GM18870 (cell line): ENCODE measurements around the gene MED8.

ENCODE experiments used
- ATAC-seq: cut with Tn5 transposase; IDR thresholded peaks from one replicate; pipeline ENCODE4 v1.9.1; 2021; ENCODE audit warnings: moderate library complexity; ENCODE audit not compliant: unreplicated experiment

MED8 gene, protein sequence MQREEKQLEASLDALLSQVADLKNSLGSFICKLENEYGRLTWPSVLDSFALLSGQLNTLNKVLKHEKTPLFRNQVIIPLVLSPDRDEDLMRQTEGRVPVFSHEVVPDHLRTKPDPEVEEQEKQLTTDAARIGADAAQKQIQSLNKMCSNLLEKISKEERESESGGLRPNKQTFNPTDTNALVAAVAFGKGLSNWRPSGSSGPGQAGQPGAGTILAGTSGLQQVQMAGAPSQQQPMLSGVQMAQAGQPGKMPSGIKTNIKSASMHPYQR

DNA sequence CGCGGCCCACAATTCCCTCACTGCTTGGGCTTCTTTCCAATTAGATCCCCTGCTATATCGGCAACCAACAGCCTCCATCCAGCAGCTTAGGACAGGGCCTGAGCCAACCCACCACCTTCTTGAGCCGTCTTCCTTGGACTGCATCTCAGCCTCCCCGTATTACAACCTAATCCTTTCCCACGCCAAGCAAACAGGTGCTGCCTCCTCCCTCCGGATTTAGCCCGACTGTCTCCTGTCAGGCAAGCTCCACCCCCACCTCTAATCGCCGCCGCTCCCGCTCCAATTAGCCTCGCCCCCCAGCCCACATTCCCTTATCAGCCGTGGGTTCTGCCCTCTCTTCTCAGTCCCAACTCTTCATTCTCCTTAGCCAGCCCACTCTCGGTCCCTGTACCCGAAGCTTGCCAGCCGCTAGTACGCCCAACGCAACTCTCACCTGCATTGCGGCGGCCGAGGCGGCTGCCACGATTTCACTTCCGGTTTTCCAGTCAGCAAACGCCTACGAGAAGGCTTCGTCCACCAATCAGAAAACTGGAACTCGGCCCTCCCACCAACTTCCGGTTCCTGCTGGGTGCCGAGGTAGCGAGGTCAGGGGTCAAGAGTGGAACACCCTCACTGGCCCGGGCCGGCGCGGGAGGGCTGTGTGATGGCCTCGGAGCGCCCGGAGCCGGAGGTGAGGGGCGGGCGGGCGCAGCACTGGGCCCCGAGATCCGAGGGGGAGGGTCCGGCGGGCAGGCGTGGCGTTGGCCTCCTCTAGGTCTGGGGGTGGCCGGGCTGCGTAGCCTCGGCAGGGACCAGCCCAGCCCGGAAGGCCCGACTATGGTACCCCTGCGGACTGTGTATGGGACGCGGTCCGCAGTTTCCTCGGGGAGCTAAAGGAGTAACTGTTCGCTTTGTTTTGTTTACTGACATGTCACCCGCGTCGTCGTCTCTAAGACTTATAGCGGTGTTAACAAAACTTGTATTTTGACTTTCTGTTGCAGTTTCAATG is at the start of gene MED8, which contains the start of gene SZT2:
Gene MED8 (minus strand): TSS at position 475 of the 988 bp plus-strand sequence. CDS start 36 bp downstream, at position 439.
Gene SZT2 (plus strand): TSS at position 574 of the 988 bp plus-strand sequence. CDS start 70 bp downstream, at position 644.
- peak; percentile 72 for ATAC-seq

DNA sequence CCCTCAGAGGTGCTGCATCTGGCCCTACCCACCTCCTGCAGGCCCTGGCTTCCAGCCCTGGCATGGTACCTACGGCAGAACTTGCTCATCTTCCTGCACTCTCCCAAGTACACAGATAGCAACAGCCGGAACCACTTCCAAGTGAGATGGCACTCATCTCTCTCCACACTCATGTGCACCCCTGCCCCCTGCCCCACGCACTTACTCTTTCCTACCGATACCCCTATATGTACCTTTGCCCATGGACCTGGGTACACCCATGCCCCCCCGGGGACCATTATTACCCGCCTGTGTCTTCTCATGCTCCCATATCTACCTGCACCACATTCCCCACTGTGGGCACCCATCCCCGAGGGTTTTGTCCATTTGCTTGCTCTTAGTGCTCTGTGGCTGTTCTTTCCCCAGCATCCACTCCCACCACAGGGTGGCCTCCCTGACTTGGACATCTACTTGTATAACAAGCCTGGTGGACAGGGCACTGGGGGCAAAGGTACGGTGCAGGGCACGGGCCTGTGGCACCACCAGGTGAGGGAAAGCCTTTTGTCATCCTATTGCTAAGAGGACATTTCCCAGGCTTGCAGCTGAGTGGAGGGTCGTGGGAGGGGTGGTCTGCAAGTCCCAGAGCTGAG is 49.5 kb upstream of the MED8 start:
- ATAC-seq: no peak

GRCh38 chr1:43438576-43438952 is 49.0 kb upstream of the MED8 start:
- ATAC-seq: no peak

DNA sequence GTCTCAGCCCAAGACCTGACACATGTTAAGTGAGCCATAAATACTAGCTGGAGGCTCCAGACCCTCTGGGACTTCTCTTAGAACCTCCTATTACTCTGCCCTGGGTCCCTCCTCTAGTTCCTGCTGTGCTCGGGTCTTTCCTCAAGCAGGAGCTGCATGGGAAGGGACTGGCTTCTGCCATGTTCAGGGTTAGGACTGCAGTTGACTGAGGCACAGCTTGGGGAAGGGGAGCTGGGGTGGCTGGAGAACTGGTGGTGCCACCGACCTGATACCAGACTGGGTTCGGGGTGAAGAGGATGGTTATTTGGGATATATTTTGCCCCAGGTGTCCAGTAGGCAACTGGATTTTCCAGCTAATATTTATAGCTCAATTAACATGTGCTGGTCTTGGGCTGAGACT is 48.4 kb upstream of the MED8 start:
- ATAC-seq: no peak

- no peak for ATAC-seq
These were observed 47.7 kb upstream of the MED8 start for GRCh38 chr1:43437031-43437973.

DNA sequence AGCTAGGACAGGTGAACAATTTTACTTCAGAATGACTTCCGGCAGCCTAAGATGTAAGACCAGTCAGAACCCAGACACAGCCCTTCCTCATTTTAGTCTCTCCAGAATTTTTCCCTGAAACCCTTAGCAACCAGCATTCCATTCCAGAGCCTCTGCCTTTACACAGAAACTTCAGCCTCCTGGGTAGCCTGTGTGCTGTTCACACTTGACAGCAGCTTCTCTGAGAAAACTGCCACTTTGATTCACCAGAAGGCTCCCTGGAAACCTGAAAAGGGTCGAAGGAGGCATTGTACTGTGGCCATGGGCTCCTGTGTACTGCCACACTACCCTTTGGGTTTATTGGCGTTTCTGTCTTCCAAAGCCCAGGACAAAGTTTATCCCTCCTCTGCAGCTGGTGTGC is 46.8 kb upstream of the MED8 start:
- ATAC-seq: no peak

DNA sequence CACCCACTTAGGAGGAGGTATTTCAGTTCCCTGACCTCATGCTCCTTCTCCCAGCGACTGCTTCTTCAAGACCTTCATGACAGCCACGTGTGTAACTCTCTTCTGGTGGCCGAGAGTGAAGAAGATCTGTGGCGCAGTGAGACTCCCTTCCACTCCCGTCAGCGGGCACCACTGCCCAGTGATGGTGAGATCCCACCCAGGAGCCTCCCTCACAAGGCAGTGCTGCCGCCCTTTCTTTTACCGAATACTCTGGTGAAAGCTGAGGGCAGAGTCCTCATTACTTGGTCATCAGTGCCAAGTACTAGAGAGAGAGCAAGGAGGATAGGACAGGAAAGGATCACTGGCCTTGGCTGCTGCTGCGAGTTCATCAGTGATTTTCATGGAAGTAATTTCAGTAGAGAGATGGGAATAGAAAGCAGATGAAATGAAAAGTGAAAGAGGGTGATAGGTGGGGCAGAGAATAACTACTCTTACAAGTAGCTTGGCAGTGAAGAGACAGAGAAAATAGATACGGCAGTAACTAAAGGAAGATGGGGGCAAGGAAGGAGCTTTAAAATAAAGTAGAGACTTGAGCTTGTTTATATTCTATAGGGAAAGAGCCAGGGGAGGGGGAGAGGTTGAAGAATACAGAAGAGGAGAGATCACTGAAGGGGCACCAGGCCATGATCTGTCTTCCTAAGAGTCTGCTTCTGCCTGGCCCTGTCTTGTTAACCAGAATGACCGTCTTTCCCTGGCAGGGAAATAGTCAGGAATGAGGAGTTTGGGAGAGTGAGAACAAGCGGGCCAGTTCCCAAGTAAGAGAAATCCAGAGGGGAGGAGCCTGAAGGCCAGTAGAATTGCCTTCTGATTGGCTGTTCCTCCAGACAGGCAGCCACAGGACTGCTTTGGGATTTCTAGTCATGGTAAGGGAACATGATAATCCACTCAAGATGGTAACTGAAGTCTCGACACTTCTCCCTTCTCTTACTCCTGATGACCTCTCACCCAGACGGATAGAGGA is 45.8 kb upstream of the MED8 start:
- ATAC-seq: no peak

- ATAC-seq: no peak
These were observed 44.7 kb upstream of the MED8 start for GRCh38 chr1:43434256-43434655.

- no peak for ATAC-seq
These were observed 43.3 kb upstream of the MED8 start for GRCh38 chr1:43432907-43433306.

DNA sequence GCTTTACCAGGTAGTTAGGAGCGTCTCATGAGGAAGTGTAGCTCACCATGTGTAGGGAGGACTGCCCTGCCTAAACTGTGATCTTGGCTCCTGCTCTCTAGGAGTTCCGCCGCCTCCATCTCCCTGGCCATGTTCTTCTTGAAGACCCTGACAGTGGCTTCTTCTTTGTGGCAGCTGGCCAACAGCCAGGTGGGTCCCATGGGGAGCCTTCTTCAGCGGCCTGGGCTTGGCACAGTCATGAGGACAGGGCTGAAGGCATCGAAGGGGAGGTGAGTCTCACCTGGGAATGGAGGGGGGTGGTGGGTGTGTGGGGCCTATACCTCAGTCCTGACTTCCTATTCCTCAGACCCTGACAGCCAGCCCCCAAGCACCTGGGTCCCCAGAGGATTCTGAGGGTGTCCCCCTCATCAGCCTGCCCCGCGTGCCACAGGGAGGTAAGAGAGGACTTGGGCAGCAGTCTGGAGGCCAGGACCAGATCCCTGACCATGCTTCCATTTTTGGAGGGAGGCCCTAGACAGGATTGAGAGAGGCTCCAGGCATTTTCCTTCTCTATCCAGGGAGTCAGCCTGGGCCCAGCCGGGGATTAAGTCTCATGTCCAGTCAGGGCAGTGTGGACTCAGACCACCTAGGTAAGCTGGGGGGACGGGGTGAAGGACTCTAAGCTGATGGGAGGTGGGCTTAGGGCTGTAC is 42.7 kb upstream of the MED8 start:
- no peak for ATAC-seq

DNA sequence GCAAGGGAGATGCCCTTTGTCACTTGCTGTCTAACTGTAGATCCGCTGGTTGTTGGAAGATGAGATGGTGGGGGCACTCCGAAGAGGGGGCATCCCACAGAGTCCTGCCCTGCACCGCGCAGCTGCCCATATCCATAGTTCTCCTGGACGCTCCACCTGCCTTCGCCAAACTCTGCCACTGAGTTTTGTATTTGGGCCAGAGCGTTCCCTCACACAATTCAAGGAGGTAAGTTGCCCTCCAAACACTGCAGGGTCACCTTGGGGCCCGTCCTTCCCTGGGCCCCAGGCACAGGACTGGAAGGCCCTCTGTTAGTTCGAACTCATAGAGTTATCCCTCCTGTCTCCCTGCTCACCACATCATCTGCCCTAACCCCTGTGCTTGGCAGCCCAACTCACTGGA is 42.1 kb upstream of the MED8 start:
- ATAC-seq: no peak

GRCh38 chr1:43430831-43431230 is 41.2 kb upstream of the MED8 start:
- no peak for ATAC-seq

GRCh38 chr1:43427941-43428340 is 38.3 kb upstream of the MED8 start:
- no peak for ATAC-seq

DNA sequence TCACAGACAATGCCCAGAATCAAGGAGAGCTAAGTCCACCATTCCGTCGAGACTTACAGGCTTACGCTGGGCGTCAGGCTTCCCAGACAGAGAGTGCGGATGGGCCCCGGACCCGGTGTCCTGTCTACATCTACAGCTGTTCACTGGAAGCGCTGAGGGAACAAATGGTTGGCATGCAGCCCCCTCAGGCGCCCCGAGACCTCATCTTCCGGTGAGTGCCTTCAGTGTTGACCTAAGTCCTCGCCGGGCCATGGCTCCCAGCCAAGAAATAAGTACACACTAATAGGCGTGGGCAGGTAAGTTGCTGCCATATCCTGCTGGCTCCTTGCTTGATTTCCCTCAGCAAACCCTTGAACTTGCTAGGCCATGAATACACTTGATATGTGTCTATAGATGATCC is 37.9 kb upstream of the MED8 start:
- ATAC-seq: no peak

DNA sequence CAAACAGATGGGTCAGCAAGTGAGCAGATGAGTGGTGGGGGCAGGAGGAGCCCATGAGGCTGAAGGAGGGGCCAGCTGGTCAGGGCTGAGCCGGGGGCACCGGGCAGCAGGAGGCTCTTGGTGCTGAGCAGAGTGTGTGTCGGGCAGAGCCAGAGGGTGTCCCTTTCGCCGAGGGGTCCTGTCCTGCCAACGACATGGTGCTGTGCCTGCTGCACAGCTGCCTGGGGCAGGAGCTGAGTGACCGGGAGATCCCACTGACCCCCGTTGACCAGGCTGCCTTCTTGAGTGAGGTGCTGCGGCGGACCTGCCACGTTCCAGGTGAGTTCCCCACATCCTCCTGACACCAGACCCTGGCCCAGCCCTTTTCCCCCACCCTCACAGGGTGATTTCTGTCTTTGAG is 36.6 kb upstream of the MED8 start:
- no peak for ATAC-seq

GRCh38 chr1:43425045-43425444 is 35.4 kb upstream of the MED8 start:
- no peak for ATAC-seq

DNA sequence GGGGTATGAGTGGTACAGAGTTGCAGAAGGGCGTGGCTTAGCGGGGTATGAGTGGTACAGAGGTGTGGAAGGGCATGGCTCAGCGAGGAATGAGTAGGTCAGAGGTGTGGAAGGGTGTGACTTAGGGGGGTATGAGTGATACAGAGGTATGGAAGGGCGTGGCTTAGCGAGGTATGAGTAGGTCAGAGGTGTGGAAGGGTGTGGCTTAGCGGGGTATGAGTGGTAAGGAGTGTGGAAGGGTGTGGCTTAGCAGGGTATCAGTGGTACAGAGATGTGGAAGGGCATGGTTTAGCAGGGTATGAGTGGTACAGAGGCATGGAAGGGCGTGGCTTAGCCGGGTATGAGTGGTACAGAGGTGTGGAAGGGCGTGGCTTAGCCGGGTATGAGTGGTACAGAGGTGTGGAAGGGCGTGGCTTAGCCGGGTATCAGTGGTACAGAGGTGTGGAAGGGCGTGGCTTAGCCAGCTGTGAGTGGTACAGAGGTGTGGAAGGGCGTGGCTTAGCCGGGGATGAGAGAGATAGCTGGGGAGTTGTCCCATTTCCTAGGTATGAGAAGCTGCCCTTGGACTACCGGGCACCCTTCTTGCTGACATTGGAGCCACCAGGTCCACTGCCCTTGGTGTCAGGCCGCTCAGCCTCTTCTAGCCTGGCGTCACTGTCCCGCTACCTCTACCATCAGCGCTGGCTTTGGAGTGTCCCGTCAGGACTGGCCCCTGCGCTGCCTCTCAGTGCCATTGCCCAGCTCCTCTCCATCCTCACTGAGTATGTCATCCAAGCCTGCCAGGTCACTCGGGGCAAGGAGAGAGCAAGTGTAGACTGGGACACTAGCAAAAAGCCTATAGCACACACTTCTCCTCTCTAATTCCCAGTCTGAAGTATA is 34.3 kb upstream of the MED8 start:
- no peak for ATAC-seq
